HG02642 (cell line): ENCODE data around the gene WAPL.
"Not testable (repeated sequence)": the region's sequence is repeated elsewhere in the genome, so short reads cannot be mapped to it uniquely, and the experiment has no call there.

Experiments
- ATAC-seq: cut with Tn5 transposase; IDR thresholded peaks from one replicate; pipeline ENCODE4 v1.9.1; 2021; ENCODE audit warnings: mild to moderate bottlenecking; ENCODE audit not compliant: unreplicated experiment, poor library complexity

The WAPL gene

GRCh38 chr10:86391986-86392722 is 129.4 kb downstream of the WAPL start:
- ATAC-seq, result no peak

GRCh38 chr10:86391236-86391840 is 130.3 kb downstream of the WAPL start:
- ATAC-seq, result no peak

DNA sequence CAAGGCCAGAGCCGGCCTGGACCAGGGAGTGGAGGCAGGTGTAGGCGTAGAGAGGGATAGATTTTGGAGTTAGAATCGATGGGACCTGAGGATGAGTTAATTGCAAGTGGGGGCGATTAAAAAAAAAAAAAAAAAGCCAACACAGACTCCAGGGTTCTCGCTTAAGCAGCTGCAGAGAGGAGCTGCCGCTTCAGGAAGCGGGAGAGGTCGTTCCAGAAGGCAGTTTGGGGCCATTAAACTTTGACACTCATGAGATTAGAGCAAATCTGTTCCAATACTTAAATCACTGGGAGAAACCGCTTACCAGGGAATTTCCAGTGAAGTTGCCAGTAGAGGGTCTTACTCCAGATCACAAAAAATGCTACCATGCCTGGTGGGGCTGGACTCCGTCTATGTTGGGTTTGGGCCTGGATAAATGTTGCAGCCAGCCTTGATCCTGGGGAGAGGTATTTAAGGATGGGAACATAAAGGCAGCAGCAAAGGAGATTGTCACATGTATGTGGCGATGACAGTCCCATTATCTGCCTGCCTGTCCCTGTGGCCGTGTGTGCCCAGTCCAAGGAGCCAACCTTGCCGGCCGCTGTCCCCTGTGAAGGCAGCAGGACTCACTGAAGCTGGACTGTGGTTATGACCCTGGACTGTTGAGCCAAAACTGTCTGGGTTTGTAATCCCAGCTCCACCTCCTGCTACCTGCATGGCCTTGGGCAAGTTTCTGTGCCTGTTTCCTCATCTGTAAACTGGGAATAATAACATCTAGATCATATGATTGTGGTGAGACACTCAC is 131.1 kb downstream of the WAPL start:
- no peak for ATAC-seq

GRCh38 chr10:86389441-86390193 is 132.0 kb downstream of the WAPL start:
- peak; percentile 81 for ATAC-seq

- not testable (repeated sequence) for ATAC-seq
Observed at GRCh38 chr10:86389109-86389440, 132.5 kb downstream of the WAPL start.

DNA sequence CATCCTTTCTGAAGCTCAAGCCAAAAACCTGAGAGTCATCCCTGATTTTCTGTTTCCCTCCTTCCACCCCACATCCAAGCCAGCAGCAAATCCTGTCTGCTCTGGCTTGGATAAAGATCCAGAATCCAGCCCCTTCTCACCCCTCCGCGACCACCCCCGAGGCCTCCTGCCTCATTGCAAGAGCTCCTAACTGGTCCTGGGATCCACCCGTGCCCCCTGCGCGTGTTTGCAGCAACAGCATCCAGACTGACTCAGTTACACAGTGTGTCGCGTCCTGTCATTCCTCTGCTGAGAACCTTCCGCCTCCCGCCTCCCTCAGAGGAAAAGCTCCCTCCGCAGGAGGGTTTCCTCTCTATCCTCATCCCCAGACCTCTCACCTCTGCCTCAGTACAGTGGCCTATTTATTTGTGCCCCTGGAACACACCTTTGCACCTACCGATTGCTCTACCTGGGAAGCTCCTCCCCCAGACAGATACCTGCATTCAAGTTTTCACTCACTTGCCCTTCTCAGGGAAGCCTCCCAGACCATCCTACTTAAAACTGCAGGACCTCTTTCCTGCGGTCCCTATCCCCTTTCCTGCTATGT is 133.4 kb downstream of the WAPL start:
- no peak for ATAC-seq

- ATAC-seq, result no peak
Observed at GRCh38 chr10:86387178-86387794, 134.3 kb downstream of the WAPL start.

DNA sequence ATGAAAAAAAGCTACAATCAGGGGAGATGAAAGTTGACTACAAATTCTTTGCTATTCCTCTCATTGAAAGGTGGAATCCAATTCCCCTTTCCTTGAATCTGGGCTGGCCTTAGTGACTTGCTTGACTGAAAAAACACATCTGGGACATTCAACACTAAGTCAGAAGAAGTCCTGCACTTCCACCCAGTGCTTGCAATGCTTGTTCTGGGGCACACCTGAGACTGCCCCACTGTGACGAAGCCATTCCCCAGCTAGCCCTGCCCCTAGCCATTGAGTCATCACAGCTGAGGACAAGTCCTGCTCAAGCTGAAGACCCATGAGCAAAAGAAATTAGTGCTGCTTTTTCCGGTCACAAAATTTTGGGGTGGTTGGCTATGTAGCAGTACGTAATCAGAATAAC is 135.8 kb downstream of the WAPL start:
- no peak for ATAC-seq
